22Rv1 (cell line): ENCODE data around the gene SLC7A7.
"Not testable (repeated sequence)": the region's sequence is repeated elsewhere in the genome, so short reads cannot be mapped to it uniquely, and the experiment has no call there.

Experiments used
- H3K27ac ChIP-seq: fragments of 450-650 bp; 2 replicates; pipeline ENCODE4 v1.5.1; 2017
- CTCF ChIP-seq: fragments of 450-650 bp; IDR thresholded peaks from 2 replicates; pipeline ENCODE4 v1.5.1; 2017; ENCODE audit warnings: mild to moderate bottlenecking
- ZFX ChIP-seq: fragments of 450-650 bp; IDR thresholded peaks from 2 replicates; pipeline ENCODE4 v1.6.1; 2017; ENCODE audit warnings: antibody characterized with exemption, borderline replicate concordance

The SLC7A7 gene

GRCh38 chr14:22747769-22748168 is 67.5 kb downstream of the SLC7A7 start:
- TF ChIP-seq ZFX (no peak), CTCF (no peak)
- no peak overlapping the region for H3K27ac ChIP-seq

GRCh38 chr14:22740020-22740419 is 75.2 kb downstream of the SLC7A7 start:
- TF ChIP-seq ZFX (no peak), CTCF (no peak)
- no peak overlapping the region for H3K27ac ChIP-seq

- no peak overlapping the region for H3K27ac ChIP-seq
- TF ChIP-seq CTCF (no peak), ZFX (no peak)
Measured at GRCh38 chr14:22739423-22739822, 75.8 kb downstream of the SLC7A7 start.

- TF ChIP-seq ZFX (no peak), CTCF (no peak)
- no peak overlapping the region for H3K27ac ChIP-seq
Measured at GRCh38 chr14:22737052-22737451, 78.2 kb downstream of the SLC7A7 start.

- not testable (repeated sequence) for H3K27ac ChIP-seq
Measured at GRCh38 chr14:22736384-22736783, 78.9 kb downstream of the SLC7A7 start.

- H3K27ac ChIP-seq, result no peak overlapping the region
- TF ChIP-seq ZFX, result no peak
- no peak for TF ChIP-seq CTCF
Measured at GRCh38 chr14:22735096-22735495, 80.1 kb downstream of the SLC7A7 start.

- no peak overlapping the region for H3K27ac ChIP-seq
- TF ChIP-seq CTCF, result no peak
- no peak for TF ChIP-seq ZFX
Measured at GRCh38 chr14:22733829-22734228, 81.4 kb downstream of the SLC7A7 start.

- H3K27ac ChIP-seq, result not testable (repeated sequence)
Measured at GRCh38 chr14:22732062-22732461, 83.2 kb downstream of the SLC7A7 start.
